GM21381 (cell line): ENCODE results near the gene PKN3.
"Not testable (repeated sequence)": the region's sequence is repeated elsewhere in the genome, so short reads cannot be mapped to it uniquely, and the experiment has no call there.

ENCODE experiments used
- ATAC-seq: cut with Tn5 transposase; IDR thresholded peaks from one replicate; pipeline ENCODE4 v1.9.1; 2021; ENCODE audit warnings: mild to moderate bottlenecking, moderate library complexity; ENCODE audit not compliant: unreplicated experiment

Gene PKN3

DNA sequence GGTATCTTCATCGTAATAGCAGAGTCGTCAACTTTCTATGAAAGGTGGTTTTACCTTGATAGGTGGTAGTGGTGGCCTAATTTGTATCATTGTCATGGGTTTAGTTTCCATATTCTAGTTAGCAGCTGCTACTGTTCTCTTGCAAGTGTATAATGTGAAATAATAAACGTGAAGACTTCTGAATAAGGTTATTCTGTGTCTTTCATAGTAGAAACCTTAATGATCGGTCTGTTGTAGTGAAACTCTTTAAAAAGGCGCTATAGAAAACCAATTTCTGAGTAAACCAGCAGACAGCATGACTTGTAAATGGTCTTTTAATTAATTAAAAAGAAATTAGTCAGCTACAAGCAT lies 11.6 kb upstream of the PKN3 start:
- no peak for ATAC-seq

DNA sequence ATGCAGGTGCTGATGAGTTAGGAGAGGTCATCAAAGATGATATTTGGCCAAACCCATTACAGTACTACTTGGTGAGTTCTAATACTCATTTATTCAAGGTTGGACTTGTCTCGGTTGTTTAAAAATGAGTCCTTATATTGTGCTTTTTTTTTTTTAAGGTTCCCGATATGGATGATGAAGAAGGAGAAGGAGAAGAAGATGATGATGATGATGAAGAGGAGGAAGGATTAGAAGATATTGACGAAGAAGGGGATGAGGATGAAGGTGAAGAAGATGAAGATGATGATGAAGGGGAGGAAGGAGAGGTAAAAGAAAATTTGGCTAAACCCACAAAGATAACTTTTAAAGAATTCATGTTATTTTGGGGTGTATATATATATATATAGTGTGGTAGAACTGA lies 8.6 kb upstream of the PKN3 start:
- not testable (repeated sequence) for ATAC-seq

DNA sequence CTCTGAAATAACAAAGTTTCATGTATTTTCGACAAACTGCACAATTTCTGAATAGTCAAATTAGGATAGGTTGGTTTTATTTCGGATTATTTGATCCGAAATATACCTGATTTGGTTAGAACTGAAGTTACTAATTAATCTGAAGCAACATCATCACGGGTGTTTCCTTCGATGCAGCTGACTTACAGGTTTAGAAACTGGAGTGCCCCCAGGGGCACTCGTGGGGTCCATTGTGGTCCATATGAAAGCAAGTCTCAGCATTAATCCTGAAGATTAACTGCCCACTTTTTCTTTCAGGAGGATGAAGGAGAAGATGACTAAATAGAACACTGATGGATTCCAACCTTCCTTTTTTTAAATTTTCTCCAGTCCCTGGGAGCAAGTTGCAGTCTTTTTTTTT lies 8.0 kb upstream of the PKN3 start:
- no peak for ATAC-seq

DNA sequence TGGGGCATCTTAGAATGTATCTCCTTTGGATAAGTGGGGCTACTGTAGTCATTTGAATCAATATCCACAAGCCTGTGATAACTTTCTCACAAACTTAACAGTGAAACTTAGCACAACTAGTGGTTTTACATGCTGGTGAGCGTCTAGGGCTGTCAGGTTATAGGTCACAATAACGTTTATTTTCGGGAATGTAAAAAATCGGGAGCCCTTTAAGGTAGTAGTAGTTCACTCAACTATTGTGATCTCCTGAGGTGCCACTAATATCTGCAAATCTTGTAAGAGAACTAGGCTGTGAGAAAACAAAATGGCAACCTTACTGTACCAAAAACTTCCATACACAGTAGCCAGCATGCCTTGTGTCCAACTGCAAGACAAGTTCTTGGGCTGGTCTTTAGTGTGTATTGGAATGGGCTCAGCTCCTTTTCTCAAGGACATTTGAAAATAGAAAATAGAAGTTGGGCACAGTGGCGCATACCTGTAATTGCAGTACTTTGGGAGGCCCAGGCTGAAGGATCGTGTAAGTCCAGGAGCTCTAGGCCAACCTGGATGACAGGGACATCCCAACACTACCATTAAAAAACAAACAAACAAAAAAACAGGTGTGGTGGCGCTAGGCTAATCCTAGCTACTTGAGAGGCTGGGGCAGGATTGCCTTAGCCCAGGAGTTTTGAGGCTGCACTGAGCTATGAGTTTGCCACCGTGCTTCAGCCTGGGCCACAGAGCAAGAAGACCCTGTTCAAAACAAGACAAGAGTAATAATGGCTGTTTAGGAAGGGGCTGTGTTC lies 5.2 kb upstream of the PKN3 start:
- ATAC-seq, result no peak

GRCh38 chr9:128699096-128699795 lies 3.1 kb upstream of the PKN3 start:
- ATAC-seq, result not testable (repeated sequence)

GRCh38 chr9:128701227-128701854 lies 962 bp upstream of the PKN3 start:
- ATAC-seq, result no peak

- ATAC-seq, result no peak
These were observed 779 bp downstream of the PKN3 start for GRCh38 chr9:128702949-128703615.

- no peak for ATAC-seq
These were observed 1.5 kb downstream of the PKN3 start for GRCh38 chr9:128703616-128704355.

DNA sequence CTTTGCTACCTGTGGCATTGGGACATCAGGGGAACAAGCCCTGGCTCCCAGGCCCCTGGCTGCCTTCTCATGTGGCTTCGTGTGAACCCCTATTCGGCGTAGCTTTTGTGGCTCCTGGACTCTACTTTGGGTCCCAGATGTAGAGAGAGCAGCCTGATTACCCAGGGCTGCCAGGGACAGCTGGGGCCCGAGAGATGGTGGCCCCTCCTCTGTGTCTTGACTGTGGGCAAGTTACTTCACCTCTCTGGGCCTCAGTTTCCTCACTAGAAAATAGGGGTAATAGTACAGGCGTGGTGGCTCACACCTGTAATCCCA lies 2.0 kb downstream of the PKN3 start:
- ATAC-seq, result no peak

GRCh38 chr9:128705051-128705965 lies 3.0 kb downstream of the PKN3 start:
- no peak for ATAC-seq

- ATAC-seq, result no peak
These were observed 3.7 kb downstream of the PKN3 start for GRCh38 chr9:128706045-128706444.

- ATAC-seq, result no peak
These were observed 4.5 kb downstream of the PKN3 start for GRCh38 chr9:128706671-128707381.

DNA sequence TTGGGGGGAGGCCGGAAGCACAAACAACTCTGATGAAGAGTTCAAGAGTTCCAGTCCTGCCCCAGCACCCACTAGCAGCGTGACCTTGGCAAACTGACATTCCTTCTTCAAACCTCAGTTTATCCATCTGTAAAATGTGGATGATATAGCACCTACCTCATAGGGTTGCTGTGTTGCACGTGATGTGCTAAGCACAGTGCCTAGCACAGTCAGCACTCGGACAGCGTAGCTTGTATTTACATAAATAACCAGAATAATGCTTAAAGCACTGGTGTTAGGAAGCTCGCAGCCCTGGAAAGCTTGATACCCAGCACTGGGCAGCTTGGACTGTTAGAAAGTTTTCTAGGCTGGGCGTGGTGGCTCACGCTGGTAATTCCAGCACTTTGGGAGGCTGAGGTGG lies 5.1 kb downstream of the PKN3 start:
- no peak for ATAC-seq

DNA sequence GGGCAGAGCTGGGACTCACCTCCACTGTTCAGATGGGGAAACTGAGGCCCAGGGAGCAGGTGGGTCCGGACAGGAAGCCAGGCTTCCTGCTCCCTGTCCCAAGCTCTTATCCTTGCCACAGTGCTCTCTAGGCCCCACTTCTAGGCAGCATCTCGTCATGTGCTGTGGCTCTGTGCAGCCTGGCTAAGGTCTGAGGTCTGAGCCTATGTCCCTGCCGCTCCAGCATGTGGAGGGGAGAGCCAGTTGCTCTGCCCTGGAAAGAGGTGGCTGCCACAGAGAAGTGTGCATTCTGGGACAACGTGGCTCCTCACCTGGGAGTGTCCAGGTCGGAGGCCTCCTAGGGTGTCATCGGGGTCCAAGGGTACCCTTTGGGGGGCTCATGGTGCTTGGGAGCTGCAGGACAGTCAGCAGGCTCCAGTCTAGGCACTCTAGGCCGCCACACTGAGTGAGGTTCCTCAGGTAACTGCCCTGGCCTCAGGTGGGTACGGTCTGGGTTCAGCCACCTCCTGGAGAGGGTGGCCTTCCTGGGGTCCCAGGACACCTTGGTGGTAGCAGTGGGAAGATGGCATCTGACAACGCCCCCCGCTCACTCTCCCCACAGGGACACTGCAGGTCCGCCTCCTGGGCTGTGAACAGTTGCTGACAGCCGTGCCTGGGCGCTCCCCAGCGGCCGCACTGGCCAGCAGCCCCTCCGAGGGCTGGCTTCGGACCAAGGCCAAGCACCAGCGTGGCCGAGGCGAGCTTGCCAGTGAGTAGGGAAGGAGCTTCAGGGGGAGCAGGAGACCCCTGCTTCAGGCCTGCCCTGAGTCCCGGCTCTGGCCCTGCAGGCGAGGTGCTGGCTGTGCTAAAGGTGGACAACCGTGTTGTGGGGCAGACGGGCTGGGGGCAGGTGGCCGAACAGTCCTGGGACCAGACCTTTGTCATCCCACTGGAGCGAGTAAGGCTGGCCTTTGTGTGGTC lies 10.4 kb downstream of the PKN3 start:
- no peak for ATAC-seq

DNA sequence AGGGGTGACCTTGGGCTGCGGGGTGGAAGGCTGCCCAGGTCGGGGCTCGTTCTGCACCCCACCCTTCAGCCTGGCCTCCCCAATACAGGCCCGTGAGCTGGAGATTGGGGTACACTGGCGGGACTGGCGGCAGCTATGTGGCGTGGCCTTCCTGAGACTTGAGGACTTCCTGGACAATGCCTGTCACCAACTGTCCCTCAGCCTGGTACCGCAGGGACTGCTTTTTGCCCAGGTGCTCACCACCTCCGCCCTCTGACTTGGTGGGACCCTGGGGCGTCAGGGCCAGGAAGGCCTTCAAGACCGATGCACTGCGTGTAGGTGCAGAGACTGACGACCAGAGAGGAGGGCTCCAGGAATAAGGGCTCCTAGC lies 11.1 kb downstream of the PKN3 start:
- no peak for ATAC-seq

GRCh38 chr9:128713941-128714573 lies 11.8 kb downstream of the PKN3 start:
- ATAC-seq, result no peak

GRCh38 chr9:128714586-128715435 lies 12.5 kb downstream of the PKN3 start:
- no peak for ATAC-seq
